Right cardiac atrium (tissue), 5 donors: ENCODE data around the gene GRIK4. TPM values are rescaled to one million over a fixed set of nuclear protein-coding genes. Genes with fewer than 3 reads are reported as not detected.

Source experiments
- ATAC-seq, 2 donors: fragments of 200-7000 bp; cut with Tn5 transposase; one replicate each; pipeline versions ENCODE4 v1.8.0 to v1.9.1; 2020; ENCODE audit warnings: moderate library complexity in 2 of 2, mild to moderate bottlenecking in 1 of 2
- DNase-seq, 3 donors: peaks; one replicate each; pipeline ENCODE4 v3.0.0-alpha.2; 2020
- H3K27ac ChIP-seq: one replicate; pipeline ENCODE4 v1.5.1; 2013; ENCODE audit warnings: mild to moderate bottlenecking, low read length, control low read depth, moderate library complexity
- H3K27me3 ChIP-seq: one replicate; pipeline ENCODE4 v1.6.1; 2013; ENCODE audit not compliant: control insufficient read depth, insufficient read depth
- H3K4me1 ChIP-seq: one replicate; pipeline ENCODE4 v1.6.1; 2013; ENCODE audit warnings: low read length; ENCODE audit not compliant: control insufficient read depth, insufficient read depth
- H3K4me3 ChIP-seq: one replicate; pipeline ENCODE4 v1.5.1; 2013; ENCODE audit warnings: low read length, control low read depth
- H3K9me3 ChIP-seq: one replicate; pipeline ENCODE4 v1.6.1; 2013; ENCODE audit warnings: low read length; ENCODE audit not compliant: control insufficient read depth
- WGBS: extraction: QIAGEN DNeasy Blood & Tissue Kit; methylation state at CpG from one replicate; pipeline ENCODE4 v1.1.7; 2013; 5-methylcytosine and 5-hydroxymethylcytosine counted together
- intact Hi-C, 4 donors: fragments of 100-400 bp; cut with DNase I; formaldehyde crosslinking; loops; one replicate each; pipeline versions ENCODE4 v1.11.0 to v1.14.0; 2022 to 2023
- polyA plus RNA-seq: library from polyadenylated mRNA; stranded (reverse); fragments of 200-250 nt; gene quantifications from one replicate; pipeline ENCODE4 v1.2.3, GENCODE V29; 2013
- total RNA-seq, 4 donors: library from RNA; stranded (reverse); fragmentation: NEBNext Ultra II Directional; extraction: Animal tissue kit (Norgen Biotek cat#: 25700); gene quantifications; one replicate each; pipeline ENCODE4 v1.2.1, GENCODE V29; 2021
- donor health status: healthy with polysubstance abuse.
- donor health status: DM: no; HTN: yes; CAD: no.
- donor health status: DM: no; HTN: no; CAD: no.
- donor health status: DM: no; HTN: yes; CAD: no; lungs with severe emphysema.
- donor health status: DM: yes; HTN: yes; CAD: no.

GRIK4 gene
- total and polyA plus RNA-seq, 5 donors, result 0.32 to 3.4 (median 0.80) TPM; not detected in 1

GRCh38 chr11:120540744-120541465 lies 29.4 kb downstream of the GRIK4 start:
- Histone ChIP-seq H3K4me3 (no peak overlapping the region), H3K9me3 (no peaks in the 10 kb centered on the region), H3K27ac (no peak overlapping the region), H3K4me1 (peaks cover 2% of the 10 kb centered on the region), H3K27me3 (no peaks in the 10 kb centered on the region)
- 55% methylated on average over 8 of the region's 8 CpGs for WGBS
- intact Hi-C loops, result no loop called here
- DNase-seq, result no peak
- no peak for ATAC-seq

GRCh38 chr11:120543521-120544215 lies 32.1 kb downstream of the GRIK4 start:
- intact Hi-C loops, result no loop called here
- WGBS, result 62% methylated on average over 6 of the region's 6 CpGs
- no peak for ATAC-seq
- Histone ChIP-seq H3K27me3 (no peaks in the 10 kb centered on the region), H3K9me3 (no peaks in the 10 kb centered on the region), H3K4me3 (no peak overlapping the region), H3K27ac (no peak overlapping the region), H3K4me1 (peaks cover 7% of the 10 kb centered on the region)
- DNase-seq, result no peak

GRCh38 chr11:120545813-120546212 lies 34.3 kb downstream of the GRIK4 start:
- Histone ChIP-seq H3K9me3 (no peaks in the 10 kb centered on the region), H3K27me3 (no peaks in the 10 kb centered on the region), H3K27ac (no peak overlapping the region), H3K4me3 (no peak overlapping the region), H3K4me1 (peaks cover 7% of the 10 kb centered on the region)
- 68% methylated on average over 7 of the region's 7 CpGs for WGBS
- ATAC-seq (no peak), DNase-seq (no peak)
- intact Hi-C loops, result no loop called here

GRCh38 chr11:120546312-120547205 lies 35.0 kb downstream of the GRIK4 start:
- DNase-seq (peak; percentile 75 to 81 (median 80)), ATAC-seq (peak; percentile 30 to 58)
- H3K4me3 ChIP-seq, result no peak overlapping the region
- intact Hi-C loops, result no loop called here
- H3K27ac ChIP-seq, result peak overlapping the region; percentile 78
- no peaks in the 10 kb centered on the region for H3K27me3 ChIP-seq
- H3K9me3 ChIP-seq, result no peaks in the 10 kb centered on the region
- WGBS, result 71% methylated on average over 17 of the region's 17 CpGs
- peaks cover 7% of the 10 kb centered on the region for H3K4me1 ChIP-seq

- WGBS, result 43% methylated on average over 10 of the region's 10 CpGs
- Histone ChIP-seq H3K4me1 (peaks cover 7% of the 10 kb centered on the region), H3K27ac (peak overlapping the region; percentile 78), H3K9me3 (no peaks in the 10 kb centered on the region), H3K27me3 (no peaks in the 10 kb centered on the region), H3K4me3 (no peak overlapping the region)
- DNase-seq, result no peak
- intact Hi-C loops, result no loop called here
- ATAC-seq, result peak; percentile 9 to 32
These were observed 35.8 kb downstream of the GRIK4 start for GRCh38 chr11:120547316-120547715.

- intact Hi-C loops, result no loop called here
- Histone ChIP-seq H3K4me1 (peaks cover 7% of the 10 kb centered on the region), H3K27me3 (no peaks in the 10 kb centered on the region), H3K4me3 (no peak overlapping the region), H3K9me3 (no peaks in the 10 kb centered on the region), H3K27ac (peak overlapping the region; percentile 55)
- DNase-seq (peak; percentile 91 to 96 (median 95)), ATAC-seq (peak; percentile 95 to 96)
- 27% methylated on average over 15 of the region's 15 CpGs for WGBS
These were observed 36.5 kb downstream of the GRIK4 start for GRCh38 chr11:120547811-120548681.

- DNase-seq (no peak), ATAC-seq (no peak)
- peak overlapping the region; percentile 55 for H3K27ac ChIP-seq
- no peak overlapping the region for H3K4me3 ChIP-seq
- H3K27me3 ChIP-seq, result no peaks in the 10 kb centered on the region
- intact Hi-C loops, result no loop called here
- peaks cover 9% of the 10 kb centered on the region for H3K4me1 ChIP-seq
- WGBS, result 69% methylated on average over 6 of the region's 6 CpGs
- H3K9me3 ChIP-seq, result no peaks in the 10 kb centered on the region
These were observed 37.2 kb downstream of the GRIK4 start for GRCh38 chr11:120548682-120549209.

- ATAC-seq (no peak), DNase-seq (no peak)
- peaks cover 9% of the 10 kb centered on the region for H3K4me1 ChIP-seq
- intact Hi-C loops, result no loop called here
- H3K27me3 ChIP-seq, result no peaks in the 10 kb centered on the region
- no peaks in the 10 kb centered on the region for H3K9me3 ChIP-seq
- no peak overlapping the region for H3K27ac ChIP-seq
- no peak overlapping the region for H3K4me3 ChIP-seq
- WGBS, result 87% methylated on average over 11 of the region's 11 CpGs
These were observed 37.8 kb downstream of the GRIK4 start for GRCh38 chr11:120549346-120549745.

- H3K9me3 ChIP-seq, result no peaks in the 10 kb centered on the region
- H3K4me3 ChIP-seq, result no peak overlapping the region
- no peak overlapping the region for H3K27ac ChIP-seq
- intact Hi-C loops, result no loop called here
- H3K4me1 ChIP-seq, result peaks cover 9% of the 10 kb centered on the region
- DNase-seq (no peak), ATAC-seq (no peak)
- no peaks in the 10 kb centered on the region for H3K27me3 ChIP-seq
- WGBS, result 81% methylated on average over 5 of the region's 5 CpGs
These were observed 38.5 kb downstream of the GRIK4 start for GRCh38 chr11:120550007-120550406.

- intact Hi-C loops, result no loop called here
- DNase-seq (no peak), ATAC-seq (no peak)
- Histone ChIP-seq H3K4me3 (no peak overlapping the region), H3K4me1 (peaks cover 9% of the 10 kb centered on the region), H3K9me3 (no peaks in the 10 kb centered on the region), H3K27ac (no peak overlapping the region), H3K27me3 (no peaks in the 10 kb centered on the region)
- WGBS, result 91% methylated on average over 7 of the region's 7 CpGs
These were observed 39.6 kb downstream of the GRIK4 start for GRCh38 chr11:120551191-120551590.
